HUES64 (cell line): ENCODE results near the gene PDP2.

Experiments used
- H3K27ac ChIP-seq: 2 replicates; pipeline ENCODE4 v1.7.0; 2013; ENCODE audit warnings: low read depth, low read length, inconsistent platforms
- H3K27me3 ChIP-seq: 2 replicates; pipeline ENCODE4 v1.6.1; 2013; ENCODE audit warnings: mild to moderate bottlenecking, low read length; ENCODE audit not compliant: insufficient read depth
- H3K36me3 ChIP-seq: 2 replicates; pipeline ENCODE4 v1.6.1; 2013; ENCODE audit warnings: mild to moderate bottlenecking, low read length; ENCODE audit not compliant: insufficient read depth
- H3K4me1 ChIP-seq: 2 replicates; pipeline ENCODE4 v1.6.1; 2013; ENCODE audit warnings: mild to moderate bottlenecking, low read length, moderate library complexity; ENCODE audit not compliant: insufficient read depth
- H3K4me3 ChIP-seq: 2 replicates; pipeline ENCODE4 v1.5.1; 2013; ENCODE audit warnings: mild to moderate bottlenecking, low read length, moderate library complexity
- H3K9ac ChIP-seq: 2 replicates; pipeline ENCODE4 v1.6.1; 2013; ENCODE audit warnings: mild to moderate bottlenecking, low read depth, low read length
- H3K9me3 ChIP-seq: 2 replicates; pipeline ENCODE4 v1.6.1; 2013; ENCODE audit warnings: low read depth, low read length; ENCODE audit not compliant: insufficient read depth
- WGBS: fragments of 150-250, 120-280 bp; methylation state at CpG from one replicate; pipeline ENCODE4 v1.1.7; 2013; ENCODE audit warnings: missing lambda C conversion rate; 5-methylcytosine and 5-hydroxymethylcytosine counted together

PDP2 gene

GRCh38 chr16:66872943-66873684 is 7.2 kb upstream of the PDP2 start:
- H3K4me1 ChIP-seq = no peaks in the 10 kb centered on the region
- H3K9me3 ChIP-seq = no peaks in the 10 kb centered on the region
- peaks cover 10% of the 10 kb centered on the region; the same call in 1 of the 2 replicates for H3K27me3 ChIP-seq
- H3K36me3 ChIP-seq = no peaks in the 10 kb centered on the region
- H3K27ac ChIP-seq = no peak overlapping the region
- WGBS = 5% methylated on average over 39 of the region's 39 CpGs
- peak overlapping the region; percentile 53 for H3K4me3 ChIP-seq
- peak overlapping the region; percentile 48; the same call in 1 of the 2 replicates for H3K9ac ChIP-seq

DNA sequence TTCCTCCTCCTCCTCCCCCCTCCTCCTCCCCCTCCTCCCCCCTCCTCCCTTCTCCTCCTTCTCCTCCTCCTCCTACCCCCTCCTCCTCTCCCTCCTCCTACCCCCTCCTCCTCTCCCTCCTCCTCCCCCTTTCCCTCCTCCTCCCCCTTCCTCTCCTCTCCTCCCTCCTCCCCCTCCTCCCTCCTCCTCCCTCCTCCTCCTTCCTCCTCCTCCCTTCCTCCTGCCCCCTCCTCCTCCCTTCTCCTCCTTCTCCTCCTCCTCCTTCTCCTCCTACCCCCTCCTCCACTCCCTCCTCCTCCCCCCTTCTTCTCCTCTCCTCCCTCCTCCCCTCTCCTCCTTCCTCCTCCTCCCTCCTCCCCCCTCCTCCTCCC is 6.6 kb upstream of the PDP2 start:
- Histone ChIP-seq H3K4me1 (no peaks in the 10 kb centered on the region), H3K9me3 (no peaks in the 10 kb centered on the region), H3K27me3 (peaks cover 10% of the 10 kb centered on the region; the same call in 1 of the 2 replicates), H3K9ac (no peak overlapping the region), H3K36me3 (no peaks in the 10 kb centered on the region), H3K4me3 (no peak overlapping the region), H3K27ac (no peak overlapping the region)

DNA sequence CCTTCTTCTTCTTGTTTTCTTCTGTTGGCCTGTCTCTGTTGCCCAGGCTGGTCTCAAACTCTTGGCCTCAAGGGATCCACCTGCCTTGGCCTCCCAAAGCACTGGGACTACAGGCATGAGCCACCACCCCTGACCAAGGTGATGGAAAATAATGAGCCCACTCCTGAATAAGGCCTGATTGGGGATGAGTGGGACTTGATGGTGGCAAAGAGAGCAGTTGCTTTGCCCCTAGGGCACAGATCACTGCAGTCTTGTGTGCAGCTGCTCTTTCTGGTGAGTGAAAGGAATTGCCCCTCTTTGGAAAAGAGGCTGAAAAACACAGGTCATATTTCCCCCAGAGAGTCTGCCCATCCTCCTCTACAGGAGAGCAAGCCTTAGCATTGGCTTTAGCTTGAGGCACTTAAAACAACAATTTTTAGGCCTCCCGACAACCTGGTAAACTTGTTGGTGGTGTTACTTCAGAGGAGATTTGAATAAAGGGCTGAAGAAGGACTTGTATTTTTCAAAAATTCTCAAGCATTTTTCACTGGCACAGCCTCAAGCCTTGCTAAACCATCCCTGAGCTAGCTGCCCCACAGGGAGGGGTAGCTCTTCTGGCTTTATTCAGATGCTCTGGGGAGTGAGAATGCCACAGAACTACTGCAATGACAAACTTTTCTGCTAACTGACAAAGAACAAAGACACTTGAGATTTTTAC is 6.1 kb upstream of the PDP2 start:
- H3K27ac ChIP-seq = no peak overlapping the region; the same call in 1 of the 2 replicates
- H3K27me3 ChIP-seq = peaks cover 10% of the 10 kb centered on the region; the same call in 1 of the 2 replicates
- H3K4me3 ChIP-seq = no peak overlapping the region
- H3K4me1 ChIP-seq = no peaks in the 10 kb centered on the region
- no peaks in the 10 kb centered on the region for H3K9me3 ChIP-seq
- no peaks in the 10 kb centered on the region for H3K36me3 ChIP-seq
- H3K9ac ChIP-seq = no peak overlapping the region
- 0% methylated on average over 1 of the region's 1 CpG for WGBS

- Histone ChIP-seq H3K9me3 (no peaks in the 10 kb centered on the region), H3K27ac (no peak overlapping the region), H3K27me3 (peaks cover 2% of the 10 kb centered on the region; the same call in 1 of the 2 replicates), H3K36me3 (no peaks in the 10 kb centered on the region), H3K9ac (no peak overlapping the region), H3K4me3 (no peak overlapping the region), H3K4me1 (peaks cover 10% of the 10 kb centered on the region; the same call in 1 of the 2 replicates)
- 85% methylated on average over 5 of the region's 5 CpGs for WGBS
Observed at GRCh38 chr16:66878067-66878466, 2.2 kb upstream of the PDP2 start.

DNA sequence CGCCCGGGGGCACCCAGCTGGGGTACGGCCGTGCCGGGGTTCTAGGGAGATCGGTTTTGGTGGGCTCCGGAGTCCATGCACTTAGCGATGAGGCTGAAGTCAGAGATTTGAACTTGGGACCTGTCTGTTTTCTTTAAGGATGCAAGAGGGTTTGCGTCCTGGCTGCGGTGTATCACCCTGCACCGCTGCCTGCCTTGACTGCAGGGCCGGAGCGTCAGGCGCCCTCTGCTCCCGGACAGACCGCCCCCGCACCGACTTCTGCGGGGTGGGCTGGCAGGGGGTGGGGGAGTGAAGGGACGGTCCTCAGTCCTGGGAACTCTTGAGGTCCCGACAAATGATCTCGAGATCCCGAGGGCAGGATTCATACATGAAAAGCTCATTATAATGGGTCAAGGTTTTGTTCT is 701 bp downstream of the PDP2 start:
- Histone ChIP-seq H3K9ac (peak overlapping the region; percentile 67), H3K4me1 (peaks cover 10% of the 10 kb centered on the region; the same call in 1 of the 2 replicates), H3K27me3 (peaks cover 2% of the 10 kb centered on the region; the same call in 1 of the 2 replicates), H3K4me3 (peak overlapping the region; percentile 73), H3K9me3 (no peaks in the 10 kb centered on the region), H3K36me3 (peaks cover 20% of the 10 kb centered on the region), H3K27ac (no peak overlapping the region)
- WGBS = 2% methylated on average over 21 of the region's 23 CpGs

DNA sequence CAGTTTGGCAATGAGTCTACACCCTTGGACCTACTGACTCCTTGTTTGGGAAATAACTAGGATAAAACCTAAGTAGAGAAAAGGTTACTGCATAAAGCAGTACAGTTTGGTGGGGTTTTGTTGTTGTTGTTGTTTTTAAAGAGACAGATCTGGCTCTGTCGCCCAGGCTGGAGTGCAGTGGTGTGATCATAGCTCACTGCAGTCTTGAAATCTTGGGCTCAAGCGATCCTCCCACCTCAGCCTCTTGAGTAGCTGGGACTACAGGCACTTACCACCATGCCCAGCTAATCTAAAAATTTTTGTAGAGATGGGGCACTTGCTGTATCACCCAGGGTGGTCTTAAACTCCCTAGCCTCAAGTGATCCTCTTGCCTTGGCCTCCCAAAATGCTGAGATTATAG is 1.2 kb downstream of the PDP2 start:
- H3K4me3 ChIP-seq = peak overlapping the region; percentile 73
- peaks cover 26% of the 10 kb centered on the region for H3K36me3 ChIP-seq
- H3K9me3 ChIP-seq = no peaks in the 10 kb centered on the region
- 82% methylated on average over 2 of the region's 2 CpGs for WGBS
- no peak overlapping the region for H3K27ac ChIP-seq
- H3K27me3 ChIP-seq = peaks cover 2% of the 10 kb centered on the region; the same call in 1 of the 2 replicates
- H3K9ac ChIP-seq = no peak overlapping the region
- H3K4me1 ChIP-seq = peaks cover 10% of the 10 kb centered on the region; the same call in 1 of the 2 replicates

DNA sequence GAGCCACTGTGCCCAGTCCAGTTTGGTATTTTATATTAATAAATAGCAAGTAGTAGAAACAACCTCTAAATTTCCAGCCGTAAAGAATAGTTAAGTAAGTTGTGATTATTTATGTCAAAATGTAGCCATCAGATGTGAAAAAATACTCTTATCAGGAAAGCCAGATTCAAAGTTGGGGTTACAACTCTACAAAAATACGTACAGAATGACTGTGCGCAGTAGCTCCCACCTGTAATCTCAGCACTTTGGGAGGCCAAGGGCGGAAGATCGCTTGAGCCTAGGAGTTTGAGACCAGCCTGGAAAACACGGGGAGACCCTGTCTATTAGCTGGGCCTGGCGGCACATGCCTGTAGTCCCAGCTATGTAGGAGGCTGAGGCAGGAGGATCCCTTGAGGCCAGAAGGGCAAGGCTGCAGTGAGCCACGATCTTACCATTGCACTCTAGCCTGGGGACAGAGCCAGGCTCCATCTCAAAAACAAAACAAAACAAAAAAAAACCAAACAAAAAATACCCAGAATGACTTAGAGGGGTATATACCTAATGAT is 1.7 kb downstream of the PDP2 start:
- Histone ChIP-seq H3K27ac (no peak overlapping the region), H3K4me1 (peaks cover 10% of the 10 kb centered on the region; the same call in 1 of the 2 replicates), H3K9ac (no peak overlapping the region), H3K9me3 (no peaks in the 10 kb centered on the region), H3K27me3 (peaks cover 2% of the 10 kb centered on the region; the same call in 1 of the 2 replicates), H3K36me3 (peaks cover 30% of the 10 kb centered on the region), H3K4me3 (peak overlapping the region; percentile 73)
- WGBS = 97% methylated on average over 8 of the region's 8 CpGs

- Histone ChIP-seq H3K9me3 (no peaks in the 10 kb centered on the region), H3K36me3 (peaks cover 34% of the 10 kb centered on the region), H3K4me1 (peaks cover 10% of the 10 kb centered on the region; the same call in 1 of the 2 replicates), H3K27me3 (peaks cover 2% of the 10 kb centered on the region; the same call in 1 of the 2 replicates), H3K4me3 (no peak overlapping the region), H3K9ac (no peak overlapping the region), H3K27ac (no peak overlapping the region)
- 93% methylated on average over 3 of the region's 3 CpGs for WGBS
Observed at GRCh38 chr16:66882702-66883101, 2.4 kb downstream of the PDP2 start.

DNA sequence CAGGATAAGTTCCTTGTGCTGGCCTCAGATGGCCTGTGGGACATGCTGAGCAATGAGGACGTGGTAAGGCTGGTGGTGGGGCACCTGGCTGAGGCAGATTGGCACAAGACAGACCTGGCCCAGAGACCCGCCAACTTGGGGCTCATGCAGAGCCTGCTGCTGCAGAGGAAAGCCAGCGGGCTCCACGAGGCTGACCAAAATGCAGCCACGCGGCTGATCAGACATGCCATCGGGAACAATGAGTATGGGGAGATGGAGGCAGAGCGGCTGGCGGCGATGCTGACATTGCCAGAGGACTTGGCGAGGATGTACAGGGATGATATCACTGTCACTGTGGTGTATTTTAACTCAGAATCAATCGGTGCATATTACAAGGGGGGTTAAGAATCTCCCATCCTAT is 5.2 kb downstream of the PDP2 start:
- Histone ChIP-seq H3K9ac (no peak overlapping the region), H3K27me3 (no peaks in the 10 kb centered on the region), H3K36me3 (peaks cover 42% of the 10 kb centered on the region), H3K27ac (no peak overlapping the region), H3K4me1 (peaks cover 5% of the 10 kb centered on the region; the same call in 1 of the 2 replicates), H3K9me3 (no peaks in the 10 kb centered on the region), H3K4me3 (no peak overlapping the region)
- 92% methylated on average over 12 of the region's 12 CpGs for WGBS

DNA sequence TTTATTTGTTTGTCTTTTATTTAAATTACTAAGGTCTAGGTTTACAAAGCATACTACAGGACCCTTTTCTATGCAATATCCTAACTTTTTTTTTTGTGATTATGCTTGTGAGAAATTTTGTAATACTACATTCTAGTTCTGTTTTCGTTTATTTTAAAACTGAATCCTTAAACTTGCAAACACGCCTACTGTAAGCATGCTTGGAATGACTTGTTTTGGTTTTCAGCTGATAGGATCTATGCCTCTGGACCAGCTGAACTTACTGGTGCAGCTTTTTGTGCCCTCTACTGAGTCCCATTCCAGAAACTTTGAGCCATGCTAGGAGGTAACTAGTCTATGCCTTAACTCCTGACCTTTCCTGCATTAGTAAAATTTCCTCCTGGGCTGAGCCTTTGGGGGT is 6.0 kb downstream of the PDP2 start:
- Histone ChIP-seq H3K9ac (no peak overlapping the region), H3K4me3 (no peak overlapping the region), H3K27me3 (no peaks in the 10 kb centered on the region), H3K27ac (no peak overlapping the region), H3K9me3 (no peaks in the 10 kb centered on the region), H3K4me1 (peaks cover 5% of the 10 kb centered on the region; the same call in 1 of the 2 replicates), H3K36me3 (peaks cover 47% of the 10 kb centered on the region)
- 88% methylated on average over 2 of the region's 2 CpGs for WGBS

- Histone ChIP-seq H3K9ac (no peak overlapping the region), H3K27me3 (no peaks in the 10 kb centered on the region), H3K4me1 (no peaks in the 10 kb centered on the region; the same call in 1 of the 2 replicates), H3K36me3 (peaks cover 47% of the 10 kb centered on the region), H3K9me3 (no peaks in the 10 kb centered on the region), H3K4me3 (no peak overlapping the region), H3K27ac (no peak overlapping the region)
- WGBS = 90% methylated on average over 3 of the region's 3 CpGs
Observed at GRCh38 chr16:66886914-66887313, 6.6 kb downstream of the PDP2 start.
